Neuron (in vitro differentiated cells): ENCODE measurements around the gene ABHD2.

ENCODE experiments used
- H2AFZ ChIP-seq: one replicate; pipeline ENCODE4 v1.6.1; 2013; ENCODE audit warnings: low read depth, mild to moderate bottlenecking, inconsistent platforms, low read length, moderate library complexity
- H3K27me3 ChIP-seq: one replicate; pipeline ENCODE4 v1.6.1; 2013; ENCODE audit warnings: low read length; ENCODE audit not compliant: insufficient read depth
- H3K36me3 ChIP-seq: one replicate; pipeline ENCODE4 v1.6.1; 2013; ENCODE audit warnings: low read length; ENCODE audit not compliant: insufficient read depth
- H3K4me1 ChIP-seq: one replicate; pipeline ENCODE4 v1.6.1; 2013; ENCODE audit warnings: low read length; ENCODE audit not compliant: insufficient read depth
- H3K4me3 ChIP-seq: 2 replicates; pipeline ENCODE4 v1.5.1; 2013; ENCODE audit warnings: mild to moderate bottlenecking, low read length, moderate library complexity
- H3K9me3 ChIP-seq: one replicate; pipeline ENCODE4 v1.6.1; 2013; ENCODE audit warnings: low read length

The ABHD2 gene

DNA sequence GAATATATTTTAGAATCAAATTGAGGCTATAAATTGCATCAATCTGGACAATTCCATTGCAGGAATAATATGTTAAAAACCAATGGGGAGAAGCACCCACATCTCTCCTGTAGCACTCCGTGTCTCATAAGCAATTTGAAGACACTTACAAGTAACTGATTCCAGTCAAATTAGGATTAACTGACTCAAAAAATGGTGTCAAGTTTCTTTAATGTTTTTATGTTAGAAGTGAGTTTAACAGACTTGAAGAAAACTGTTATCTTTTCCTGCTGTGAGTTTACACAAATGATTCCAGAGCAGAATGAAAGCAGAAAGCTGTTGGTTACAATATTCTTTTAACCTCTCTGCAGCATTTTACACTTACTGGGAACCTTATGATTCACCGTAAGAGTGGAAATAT is 109.9 kb downstream of the ABHD2 start:
- Histone ChIP-seq H3K27me3 (no peaks in the 10 kb centered on the region), H3K36me3 (peaks cover 12% of the 10 kb centered on the region), H3K9me3 (no peaks in the 10 kb centered on the region), H2AFZ (no peak overlapping the region), H3K4me1 (peaks cover 51% of the 10 kb centered on the region), H3K4me3 (no peak overlapping the region)

DNA sequence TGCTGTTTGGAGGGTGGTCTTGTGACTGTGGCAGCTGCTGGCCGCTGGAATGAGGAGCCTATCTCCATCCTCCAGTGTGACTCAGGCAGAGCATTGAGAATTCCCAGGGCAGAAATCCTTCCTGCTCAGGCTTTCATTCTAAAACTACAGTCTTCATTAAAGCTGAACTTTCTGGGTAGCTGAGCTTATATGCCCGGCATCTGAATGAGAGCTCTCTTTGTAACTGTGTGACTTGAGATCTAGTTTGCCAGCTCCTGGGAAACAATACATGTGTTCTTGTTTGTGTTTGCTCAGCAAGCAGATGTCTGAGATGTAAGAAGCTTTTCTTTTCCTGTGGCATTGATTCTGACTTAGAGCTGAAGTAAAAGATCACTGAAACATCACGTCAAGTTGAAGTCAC is 110.7 kb downstream of the ABHD2 start:
- Histone ChIP-seq H3K27me3 (no peaks in the 10 kb centered on the region), H3K4me1 (peaks cover 51% of the 10 kb centered on the region), H3K9me3 (no peaks in the 10 kb centered on the region), H2AFZ (no peak overlapping the region), H3K4me3 (no peak overlapping the region), H3K36me3 (peaks cover 8% of the 10 kb centered on the region)

DNA sequence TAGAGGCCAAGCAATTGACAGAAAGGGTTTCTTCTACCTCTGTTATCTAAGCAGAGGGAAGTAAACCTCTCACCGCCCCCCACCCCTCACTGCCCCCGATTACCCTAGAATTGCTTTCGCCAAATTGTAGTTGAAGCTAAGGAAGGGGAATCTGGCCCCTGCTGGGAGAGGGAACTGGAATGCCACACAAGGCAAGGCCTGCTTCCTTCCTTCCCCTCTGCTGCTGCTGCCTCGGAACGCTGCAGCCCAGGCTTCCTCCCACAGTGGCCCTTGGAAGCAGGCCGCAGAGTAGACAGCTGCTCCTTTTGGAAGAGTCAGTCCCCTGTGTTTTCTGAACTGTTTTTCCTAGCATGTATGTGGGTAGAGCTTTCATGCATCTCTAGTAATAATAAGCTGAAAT is 111.5 kb downstream of the ABHD2 start:
- no peaks in the 10 kb centered on the region for H3K27me3 ChIP-seq
- H2AFZ ChIP-seq, result no peak overlapping the region
- H3K4me1 ChIP-seq, result peaks cover 51% of the 10 kb centered on the region
- peaks cover 4% of the 10 kb centered on the region for H3K36me3 ChIP-seq
- no peak overlapping the region for H3K4me3 ChIP-seq
- no peaks in the 10 kb centered on the region for H3K9me3 ChIP-seq

DNA sequence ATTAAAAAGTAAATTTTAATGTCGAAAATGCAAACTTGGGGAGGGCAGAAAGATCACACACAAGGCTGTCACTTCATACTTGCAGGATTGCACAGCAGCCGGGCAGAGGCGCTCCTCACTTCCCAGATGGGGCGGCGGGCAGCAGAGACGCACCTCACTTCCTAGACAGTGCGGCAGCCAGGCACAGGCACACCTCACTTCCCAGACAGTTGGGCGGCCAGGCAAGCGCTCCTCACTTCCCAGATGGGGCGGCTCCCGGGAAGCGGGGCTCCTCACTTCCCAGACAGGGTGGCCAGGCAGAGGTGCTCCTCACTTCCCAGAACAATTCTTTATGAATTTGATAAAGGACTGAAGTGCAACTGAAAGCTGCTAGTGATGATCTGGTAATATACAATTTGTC is 111.9 kb downstream of the ABHD2 start:
- Histone ChIP-seq H3K9me3 (no peaks in the 10 kb centered on the region), H3K4me3 (no peak overlapping the region), H3K36me3 (no peaks in the 10 kb centered on the region), H2AFZ (no peak overlapping the region), H3K27me3 (no peaks in the 10 kb centered on the region), H3K4me1 (peaks cover 51% of the 10 kb centered on the region)

DNA sequence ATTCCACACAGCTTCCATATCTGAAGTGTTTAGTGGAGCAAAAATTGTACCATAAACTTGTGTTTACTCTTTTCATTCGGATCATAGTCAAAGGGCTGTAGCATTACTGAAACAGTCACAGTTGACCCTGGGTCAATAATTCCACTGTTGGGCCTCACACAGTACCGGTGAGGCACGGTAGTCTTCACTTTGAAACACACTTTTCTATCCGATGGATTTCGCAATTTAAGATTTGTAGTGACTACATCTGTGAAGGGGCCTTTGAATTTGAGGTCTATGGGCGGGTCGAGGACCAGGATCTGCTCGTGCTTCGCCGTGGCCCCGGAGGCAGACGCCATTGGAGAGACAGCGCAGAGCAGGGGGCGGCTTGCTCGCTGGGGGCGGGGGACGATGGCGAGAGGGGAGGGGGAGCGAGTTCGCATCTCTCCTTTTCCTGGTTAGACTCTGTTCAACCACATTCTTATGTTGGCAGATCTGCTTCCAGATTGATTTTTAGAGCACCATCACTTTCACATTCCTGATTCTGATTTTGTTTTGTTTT is 113.3 kb downstream of the ABHD2 start:
- no peaks in the 10 kb centered on the region for H3K27me3 ChIP-seq
- no peaks in the 10 kb centered on the region for H3K36me3 ChIP-seq
- H3K4me1 ChIP-seq, result peaks cover 38% of the 10 kb centered on the region
- no peaks in the 10 kb centered on the region for H3K9me3 ChIP-seq
- H3K4me3 ChIP-seq, result no peak overlapping the region
- no peak overlapping the region for H2AFZ ChIP-seq

DNA sequence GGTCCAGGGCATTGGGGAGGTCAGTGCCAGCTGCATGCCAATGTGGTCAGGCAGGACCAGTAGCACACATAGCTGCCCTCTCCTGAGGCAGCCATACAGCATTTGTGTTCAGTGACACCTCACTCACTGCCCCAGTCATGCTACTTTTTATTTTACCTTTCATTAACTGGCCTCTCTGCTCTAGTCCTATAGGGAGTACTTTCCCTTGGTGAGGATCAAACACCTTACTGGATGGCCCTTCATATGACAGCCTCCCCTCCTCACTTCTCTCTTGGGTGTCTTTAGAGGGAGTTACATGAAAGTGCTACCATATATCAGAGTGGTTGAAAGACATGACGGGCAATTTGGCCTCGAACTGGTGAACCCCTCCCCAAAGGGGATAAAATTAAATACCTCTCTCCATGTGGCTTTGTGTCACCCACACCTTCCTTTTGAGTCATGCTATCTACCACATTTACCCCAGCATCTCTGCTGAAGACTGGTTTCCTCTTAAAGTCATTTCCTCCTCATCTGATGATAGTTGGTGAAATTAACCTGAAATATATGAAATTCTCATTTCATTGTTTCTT is 115.5 kb downstream of the ABHD2 start:
- no peaks in the 10 kb centered on the region for H3K36me3 ChIP-seq
- peaks cover 16% of the 10 kb centered on the region for H3K4me1 ChIP-seq
- no peak overlapping the region for H3K4me3 ChIP-seq
- H2AFZ ChIP-seq, result no peak overlapping the region
- H3K27me3 ChIP-seq, result no peaks in the 10 kb centered on the region
- H3K9me3 ChIP-seq, result no peaks in the 10 kb centered on the region

DNA sequence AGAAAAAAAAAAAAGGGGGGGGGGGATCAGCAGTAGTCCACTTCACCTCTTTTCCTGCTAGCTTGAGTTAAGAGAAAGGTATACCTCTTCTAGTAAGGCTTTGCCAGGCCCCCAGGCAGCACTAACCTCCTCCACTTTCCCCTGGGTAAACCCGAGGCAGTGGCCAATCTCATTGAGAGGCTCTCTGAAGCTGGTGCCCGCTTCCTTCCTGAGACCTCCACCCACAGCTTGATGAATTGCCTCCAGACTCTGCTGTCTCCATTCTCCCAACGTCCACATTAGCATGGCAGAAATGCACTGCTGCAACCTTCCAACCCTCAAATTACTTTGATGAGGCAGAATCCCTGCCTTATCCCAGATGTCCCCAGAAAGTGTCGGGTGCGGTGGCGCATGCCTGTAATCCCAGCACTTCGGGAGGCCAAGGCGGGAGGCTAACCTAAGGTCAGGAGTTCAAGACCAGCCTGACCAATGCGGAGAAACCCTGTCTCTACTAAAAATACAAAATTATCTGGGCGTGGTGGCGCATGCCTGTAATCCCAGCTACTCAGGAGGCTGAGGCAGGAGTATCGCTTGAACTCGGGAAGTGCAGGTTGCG is 117.8 kb downstream of the ABHD2 start:
- no peaks in the 10 kb centered on the region for H3K36me3 ChIP-seq
- no peaks in the 10 kb centered on the region for H3K9me3 ChIP-seq
- H3K4me3 ChIP-seq, result no peak overlapping the region
- no peak overlapping the region for H2AFZ ChIP-seq
- no peaks in the 10 kb centered on the region for H3K4me1 ChIP-seq
- no peaks in the 10 kb centered on the region for H3K27me3 ChIP-seq

DNA sequence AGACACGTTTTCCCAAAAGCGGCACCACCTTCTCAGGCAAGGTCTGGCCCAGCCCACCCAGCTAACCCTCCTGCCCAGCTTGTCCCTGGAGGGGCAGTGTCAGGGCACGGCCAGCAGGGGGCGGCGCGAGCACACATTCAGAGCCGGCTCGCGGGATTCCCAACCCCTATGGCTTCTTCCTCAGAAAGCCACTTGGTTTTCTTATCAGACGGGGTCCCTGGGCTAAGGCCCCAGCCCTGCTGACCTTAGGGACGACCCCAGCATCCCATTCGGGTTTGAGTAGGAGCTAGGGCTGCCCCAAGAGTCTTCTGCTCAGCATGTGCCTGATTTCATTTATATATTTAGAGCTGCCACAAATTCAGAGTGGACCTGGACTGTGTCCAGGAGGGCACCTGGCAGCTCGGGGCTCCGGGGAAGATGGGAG is 118.7 kb downstream of the ABHD2 start:
- Histone ChIP-seq H2AFZ (no peak overlapping the region), H3K27me3 (no peaks in the 10 kb centered on the region), H3K4me1 (no peaks in the 10 kb centered on the region), H3K36me3 (no peaks in the 10 kb centered on the region), H3K9me3 (no peaks in the 10 kb centered on the region), H3K4me3 (no peak overlapping the region)

DNA sequence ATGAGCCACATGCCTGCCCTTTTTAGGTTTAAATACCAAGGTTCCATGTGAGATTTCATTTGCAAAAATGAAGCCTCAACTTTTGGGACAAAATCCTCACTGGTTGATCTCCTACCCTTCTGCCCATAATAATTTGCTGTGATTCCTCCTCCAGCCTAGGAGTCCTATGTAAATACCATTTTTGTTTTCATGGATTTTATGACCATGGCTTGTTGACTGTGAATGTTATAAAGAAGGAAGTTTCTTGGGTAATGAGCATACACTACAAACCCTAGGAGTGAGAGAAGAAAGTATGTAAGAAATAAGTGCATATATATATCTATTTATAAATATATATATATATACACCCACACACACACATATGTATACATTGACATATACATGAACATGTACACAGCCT is 120.0 kb downstream of the ABHD2 start:
- H3K9me3 ChIP-seq, result no peaks in the 10 kb centered on the region
- no peaks in the 10 kb centered on the region for H3K27me3 ChIP-seq
- no peak overlapping the region for H2AFZ ChIP-seq
- H3K36me3 ChIP-seq, result no peaks in the 10 kb centered on the region
- H3K4me3 ChIP-seq, result no peak overlapping the region
- H3K4me1 ChIP-seq, result no peaks in the 10 kb centered on the region

DNA sequence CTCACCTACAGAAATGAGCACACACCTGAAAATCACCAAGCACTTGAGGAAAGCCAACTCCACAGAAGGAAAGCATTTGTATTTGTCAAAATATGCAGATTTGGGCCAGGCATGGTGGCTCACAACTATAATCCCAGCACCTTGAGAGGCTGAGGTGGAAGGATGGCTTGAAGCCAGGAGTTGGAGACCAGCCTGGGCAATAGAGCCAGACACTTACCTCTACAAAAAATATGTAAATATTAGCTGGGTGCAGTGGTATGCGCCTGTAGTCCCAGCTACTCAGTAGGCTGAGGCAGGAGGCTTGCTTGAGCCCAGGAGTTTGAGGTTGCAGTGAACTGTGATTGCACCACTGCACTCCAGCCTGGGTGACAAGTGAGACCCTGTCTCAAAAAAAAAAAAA is 120.8 kb downstream of the ABHD2 start:
- H3K4me3 ChIP-seq, result no peak overlapping the region
- no peaks in the 10 kb centered on the region for H3K36me3 ChIP-seq
- no peak overlapping the region for H2AFZ ChIP-seq
- no peaks in the 10 kb centered on the region for H3K27me3 ChIP-seq
- no peaks in the 10 kb centered on the region for H3K9me3 ChIP-seq
- no peaks in the 10 kb centered on the region for H3K4me1 ChIP-seq

DNA sequence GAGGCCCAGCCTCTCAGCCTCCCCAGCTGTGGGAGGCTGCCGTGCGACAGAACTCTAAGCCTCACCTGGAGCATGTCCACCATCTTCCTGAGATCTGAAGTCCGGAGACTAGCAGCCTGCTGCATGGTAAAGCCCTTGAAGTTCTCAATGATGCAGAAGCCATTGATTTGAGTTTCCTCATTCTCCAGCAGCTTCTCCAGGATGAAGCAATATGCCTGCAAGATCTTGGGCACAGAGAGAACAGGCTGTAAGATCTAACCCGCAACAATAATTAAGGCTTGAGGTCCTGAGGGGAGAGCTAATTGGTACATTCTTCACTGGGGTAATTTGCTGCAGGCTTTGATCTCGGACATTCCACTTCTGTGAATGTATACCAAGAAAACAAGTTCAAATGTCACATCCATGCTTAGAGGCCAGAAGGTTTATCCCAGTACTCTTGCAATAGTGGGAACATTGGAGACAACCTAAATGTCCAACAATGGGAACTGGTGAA is 123.5 kb downstream of the ABHD2 start:
- H3K27me3 ChIP-seq, result no peaks in the 10 kb centered on the region
- no peaks in the 10 kb centered on the region for H3K9me3 ChIP-seq
- no peak overlapping the region for H3K4me3 ChIP-seq

DNA sequence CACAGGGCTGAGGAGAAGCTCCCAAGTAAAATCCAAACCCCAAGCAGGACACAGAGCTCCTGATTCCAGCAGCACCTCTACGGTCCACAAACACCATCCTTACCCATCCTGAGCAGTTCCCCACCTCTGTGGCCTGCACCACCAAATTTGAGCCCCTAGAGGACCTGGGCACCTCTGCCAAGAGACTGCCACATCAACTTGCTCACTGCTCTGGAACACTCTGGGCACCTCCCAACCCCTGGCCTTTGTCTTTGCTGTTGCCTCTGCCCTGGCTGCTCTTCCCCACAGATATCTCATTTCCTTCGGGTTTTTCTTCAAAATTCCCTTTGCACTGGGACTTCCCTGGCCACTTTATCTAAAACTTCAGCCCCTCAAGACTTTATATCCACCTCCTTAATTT is 127.4 kb downstream of the ABHD2 start:
- H3K4me3 ChIP-seq, result no peak overlapping the region
- no peaks in the 10 kb centered on the region for H3K27me3 ChIP-seq
- no peaks in the 10 kb centered on the region for H3K36me3 ChIP-seq
- no peaks in the 10 kb centered on the region for H3K4me1 ChIP-seq
- no peak overlapping the region for H2AFZ ChIP-seq
- no peaks in the 10 kb centered on the region for H3K9me3 ChIP-seq

More for the DNA sequence above, 123.5 kb downstream of the ABHD2 start:
- Histone ChIP-seq H3K36me3 (no peaks in the 10 kb centered on the region), H3K4me1 (no peaks in the 10 kb centered on the region), H2AFZ (no peak overlapping the region)

DNA sequence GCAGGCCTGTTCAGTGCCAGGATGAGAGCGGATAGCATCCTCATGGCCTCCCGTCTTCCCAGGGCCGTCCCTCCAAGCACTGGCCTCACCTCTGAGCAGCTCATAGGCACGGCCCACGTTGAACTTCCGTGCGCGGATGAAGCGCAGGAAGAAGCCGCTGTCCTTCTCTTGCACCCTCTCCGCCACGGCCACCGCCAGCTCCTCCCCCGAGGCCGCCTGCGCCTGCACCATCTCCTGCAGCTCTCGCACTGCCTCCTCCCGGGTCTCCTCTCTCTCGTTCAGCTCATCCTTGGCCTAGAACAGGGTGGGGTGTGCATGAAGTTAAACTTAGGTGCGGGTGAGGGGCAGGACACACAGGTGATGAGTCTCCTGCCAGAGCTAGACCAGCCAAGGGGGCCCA is 128.8 kb downstream of the ABHD2 start:
- peaks cover 7% of the 10 kb centered on the region for H3K4me1 ChIP-seq
- no peaks in the 10 kb centered on the region for H3K36me3 ChIP-seq
- H3K9me3 ChIP-seq, result no peaks in the 10 kb centered on the region
- no peak overlapping the region for H3K4me3 ChIP-seq
- no peaks in the 10 kb centered on the region for H3K27me3 ChIP-seq
- H2AFZ ChIP-seq, result no peak overlapping the region
